Measurements from ENCODE around the gene YTHDC2.

DNA sequence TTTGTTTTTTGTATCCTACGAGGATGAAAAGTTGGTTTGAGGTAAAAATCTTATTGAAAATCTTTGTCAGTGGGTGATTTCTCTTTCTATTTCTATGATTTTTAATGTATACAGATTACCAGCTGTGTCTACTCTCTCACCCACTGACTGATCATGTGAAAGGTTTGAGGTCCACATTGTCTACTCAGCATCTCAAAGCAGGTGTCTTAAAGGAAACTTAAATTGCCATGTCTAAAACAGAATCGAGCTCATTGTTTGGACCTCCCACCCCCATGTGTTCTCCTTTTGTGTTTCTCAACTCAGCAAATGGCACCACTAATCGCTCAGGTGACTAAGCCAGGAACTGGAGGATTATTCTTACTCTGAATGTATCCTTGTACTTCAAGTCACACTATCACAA is 121.5 kb downstream of the YTHDC2 start:
- no peak for TF ChIP-seq POLR2A (IDR thresholded peaks at IDR 0.05; ENCODE audit: low read depth, low read length)
- no peak for TF ChIP-seq POLR2AphosphoS5 (IDR thresholded peaks at IDR 0.05; ENCODE audit: low read depth, low read length)
- TF ChIP-seq TAF1 (IDR thresholded peaks at IDR 0.05; ENCODE audit: borderline replicate concordance, low read depth, low read length): no peak
